Measurements from ENCODE around the gene KDM7A.
"Not testable (repeated sequence)": the region's sequence is repeated elsewhere in the genome, so short reads cannot be mapped to it uniquely, and the experiment has no call there.

KDM7A gene

GRCh38 chr7:140195859-140196258, 19.1 kb upstream of the KDM7A start:
- no peaks in the 10 kb centered on the region for H3K27me3 Mint-ChIP-seq (ENCODE audit: low read depth)
- no peak overlapping the region for H3K4me3 Mint-ChIP-seq
- H3K27ac Mint-ChIP-seq: no peak overlapping the region
- H3K9me3 Mint-ChIP-seq: peaks cover 5% of the 10 kb centered on the region
- DNase-seq (ENCODE audit: low spot score): no peak
- peaks cover 7% of the 10 kb centered on the region for H3K4me1 Mint-ChIP-seq (ENCODE audit: low read depth)
- no peaks in the 10 kb centered on the region for H3K36me3 Mint-ChIP-seq (ENCODE audit: low read depth)

GRCh38 chr7:140192620-140193019, 15.8 kb upstream of the KDM7A start:
- DNase-seq (ENCODE audit: low spot score): no peak
- H3K27ac Mint-ChIP-seq: no peak overlapping the region
- no peaks in the 10 kb centered on the region for H3K36me3 Mint-ChIP-seq (ENCODE audit: low read depth)
- peaks cover 14% of the 10 kb centered on the region for H3K4me1 Mint-ChIP-seq (ENCODE audit: low read depth)
- H3K27me3 Mint-ChIP-seq (ENCODE audit: low read depth): peaks cover 4% of the 10 kb centered on the region
- peaks cover 5% of the 10 kb centered on the region for H3K9me3 Mint-ChIP-seq
- H3K4me3 Mint-ChIP-seq: no peak overlapping the region

GRCh38 chr7:140192176-140192575, 15.4 kb upstream of the KDM7A start:
- H3K27ac Mint-ChIP-seq: no peak overlapping the region
- peaks cover 4% of the 10 kb centered on the region for H3K27me3 Mint-ChIP-seq (ENCODE audit: low read depth)
- no peak for DNase-seq (ENCODE audit: low spot score)
- H3K9me3 Mint-ChIP-seq: peaks cover 5% of the 10 kb centered on the region
- H3K4me3 Mint-ChIP-seq: no peak overlapping the region
- peaks cover 14% of the 10 kb centered on the region for H3K4me1 Mint-ChIP-seq (ENCODE audit: low read depth)
- no peaks in the 10 kb centered on the region for H3K36me3 Mint-ChIP-seq (ENCODE audit: low read depth)

GRCh38 chr7:140190588-140190987, 13.8 kb upstream of the KDM7A start:
- Mint-ChIP-seq H3K27me3 (ENCODE audit: low read depth) (peaks cover 6% of the 10 kb centered on the region), H3K9me3 (no peaks in the 10 kb centered on the region), H3K4me1 (ENCODE audit: low read depth) (peaks cover 9% of the 10 kb centered on the region), H3K27ac (no peak overlapping the region), H3K4me3 (no peak overlapping the region), H3K36me3 (ENCODE audit: low read depth) (no peaks in the 10 kb centered on the region)
- no peak for DNase-seq (ENCODE audit: low spot score)

GRCh38 chr7:140189917-140190316, 13.1 kb upstream of the KDM7A start:
- no peaks in the 10 kb centered on the region for H3K9me3 Mint-ChIP-seq
- no peaks in the 10 kb centered on the region for H3K36me3 Mint-ChIP-seq (ENCODE audit: low read depth)
- H3K27me3 Mint-ChIP-seq (ENCODE audit: low read depth): peaks cover 10% of the 10 kb centered on the region
- H3K4me3 Mint-ChIP-seq: no peak overlapping the region
- H3K4me1 Mint-ChIP-seq (ENCODE audit: low read depth): peaks cover 8% of the 10 kb centered on the region
- DNase-seq (ENCODE audit: low spot score): no peak
- H3K27ac Mint-ChIP-seq: no peak overlapping the region

- no peak for DNase-seq (ENCODE audit: low spot score)
- no peak overlapping the region for H3K4me3 Mint-ChIP-seq
- H3K27ac Mint-ChIP-seq: no peak overlapping the region
- peaks cover 12% of the 10 kb centered on the region for H3K9me3 Mint-ChIP-seq
- H3K36me3 Mint-ChIP-seq (ENCODE audit: low read depth): peaks cover 10% of the 10 kb centered on the region
- peaks cover 43% of the 10 kb centered on the region for H3K27me3 Mint-ChIP-seq (ENCODE audit: low read depth)
- H3K4me1 Mint-ChIP-seq (ENCODE audit: low read depth): peaks cover 7% of the 10 kb centered on the region
These were observed 6.1 kb upstream of the KDM7A start for GRCh38 chr7:140182917-140183316.

- peaks cover 13% of the 10 kb centered on the region for H3K36me3 Mint-ChIP-seq (ENCODE audit: low read depth)
- H3K4me1 Mint-ChIP-seq (ENCODE audit: low read depth): peaks cover 24% of the 10 kb centered on the region
- H3K4me3 Mint-ChIP-seq: no peak overlapping the region
- peaks cover 37% of the 10 kb centered on the region for H3K27me3 Mint-ChIP-seq (ENCODE audit: low read depth)
- no peak overlapping the region for H3K27ac Mint-ChIP-seq
- DNase-seq (ENCODE audit: low spot score): no peak
- peaks cover 12% of the 10 kb centered on the region for H3K9me3 Mint-ChIP-seq
These were observed 2.6 kb upstream of the KDM7A start for GRCh38 chr7:140179339-140179738.

- DNase-seq (ENCODE audit: low spot score): no peak
- H3K9me3 Mint-ChIP-seq: peaks cover 12% of the 10 kb centered on the region
These were observed 571 bp downstream of the KDM7A start for GRCh38 chr7:140176122-140176701.

GRCh38 chr7:140175221-140176121, 1.3 kb downstream of the KDM7A start:
- H3K36me3 Mint-ChIP-seq (ENCODE audit: low read depth): peaks cover 25% of the 10 kb centered on the region
- peak; percentile 93 for DNase-seq (ENCODE audit: low spot score)
- H3K27ac Mint-ChIP-seq: peak overlapping the region; percentile 85
- peaks cover 12% of the 10 kb centered on the region for H3K9me3 Mint-ChIP-seq
- peaks cover 41% of the 10 kb centered on the region for H3K4me1 Mint-ChIP-seq (ENCODE audit: low read depth)
- peak overlapping the region; percentile 76 for H3K4me3 Mint-ChIP-seq
- peaks cover 5% of the 10 kb centered on the region for H3K27me3 Mint-ChIP-seq (ENCODE audit: low read depth)

More at GRCh38 chr7:140176122-140176701, 571 bp downstream of the KDM7A start:
- H3K27me3 Mint-ChIP-seq (ENCODE audit: low read depth): peaks cover 11% of the 10 kb centered on the region
- peak overlapping the region; percentile 85 for H3K27ac Mint-ChIP-seq
- H3K4me3 Mint-ChIP-seq: peak overlapping the region; percentile 76
- peaks cover 21% of the 10 kb centered on the region for H3K36me3 Mint-ChIP-seq (ENCODE audit: low read depth)
- H3K4me1 Mint-ChIP-seq (ENCODE audit: low read depth): peaks cover 35% of the 10 kb centered on the region

GRCh38 chr7:140174217-140174616, 2.6 kb downstream of the KDM7A start:
- no peak overlapping the region for H3K27ac Mint-ChIP-seq

GRCh38 chr7:140170375-140170774, 6.4 kb downstream of the KDM7A start:
- H3K9me3 Mint-ChIP-seq: no peaks in the 10 kb centered on the region
- no peaks in the 10 kb centered on the region for H3K27me3 Mint-ChIP-seq (ENCODE audit: low read depth)
- H3K4me3 Mint-ChIP-seq: no peak overlapping the region
- peaks cover 62% of the 10 kb centered on the region for H3K4me1 Mint-ChIP-seq (ENCODE audit: low read depth)
- no peak for DNase-seq (ENCODE audit: low spot score)
- H3K36me3 Mint-ChIP-seq (ENCODE audit: low read depth): peaks cover 16% of the 10 kb centered on the region
- H3K27ac Mint-ChIP-seq: no peak overlapping the region

More at GRCh38 chr7:140174217-140174616, 2.6 kb downstream of the KDM7A start:
- H3K9me3 Mint-ChIP-seq: peaks cover 9% of the 10 kb centered on the region
- no peak for DNase-seq (ENCODE audit: low spot score)
- H3K36me3 Mint-ChIP-seq (ENCODE audit: low read depth): peaks cover 23% of the 10 kb centered on the region
- peaks cover 5% of the 10 kb centered on the region for H3K27me3 Mint-ChIP-seq (ENCODE audit: low read depth)
- no peak overlapping the region for H3K4me3 Mint-ChIP-seq
- H3K4me1 Mint-ChIP-seq (ENCODE audit: low read depth): peaks cover 43% of the 10 kb centered on the region

- no peaks in the 10 kb centered on the region for H3K27me3 Mint-ChIP-seq (ENCODE audit: low read depth)
- peaks cover 12% of the 10 kb centered on the region for H3K36me3 Mint-ChIP-seq (ENCODE audit: low read depth)
- H3K4me1 Mint-ChIP-seq (ENCODE audit: low read depth): peaks cover 65% of the 10 kb centered on the region
- no peak for DNase-seq (ENCODE audit: low spot score)
- H3K9me3 Mint-ChIP-seq: no peaks in the 10 kb centered on the region
- no peak overlapping the region for H3K4me3 Mint-ChIP-seq
- H3K27ac Mint-ChIP-seq: no peak overlapping the region
These were observed 8.0 kb downstream of the KDM7A start for GRCh38 chr7:140168816-140169215.

- Mint-ChIP-seq H3K27ac (peak overlapping the region; percentile 63), H3K4me3 (peak overlapping the region; percentile 71), H3K4me1 (ENCODE audit: low read depth) (peaks cover 68% of the 10 kb centered on the region), H3K9me3 (no peaks in the 10 kb centered on the region), H3K36me3 (ENCODE audit: low read depth) (peaks cover 6% of the 10 kb centered on the region), H3K27me3 (ENCODE audit: low read depth) (no peaks in the 10 kb centered on the region)
- no peak for DNase-seq (ENCODE audit: low spot score)
These were observed 11.4 kb downstream of the KDM7A start for GRCh38 chr7:140165422-140165821.

GRCh38 chr7:140162081-140162480, 14.7 kb downstream of the KDM7A start:
- not testable (repeated sequence) for H3K27me3 Mint-ChIP-seq (ENCODE audit: low read depth); H3K4me3 Mint-ChIP-seq; DNase-seq (ENCODE audit: low spot score); H3K27ac Mint-ChIP-seq; H3K9me3 Mint-ChIP-seq
- peaks cover 60% of the 10 kb centered on the region for H3K4me1 Mint-ChIP-seq (ENCODE audit: low read depth)
- H3K36me3 Mint-ChIP-seq (ENCODE audit: low read depth): peaks cover 12% of the 10 kb centered on the region
